Skeletal muscle satellite cell (primary cell): ENCODE measurements around the gene SNX20. TPM values are rescaled to one million over a fixed set of nuclear protein-coding genes. Genes with fewer than 3 reads are reported as not detected.

Source experiments
- H3K27me3 ChIP-seq: 2 replicates; pipeline ENCODE4 v1.7.0; 2013; ENCODE audit warnings: low read length; ENCODE audit not compliant: control insufficient read depth, insufficient read depth
- H3K36me3 ChIP-seq: 2 replicates; pipeline ENCODE4 v1.7.0; 2013; ENCODE audit warnings: mild to moderate bottlenecking, control low read depth, low read length; ENCODE audit not compliant: insufficient read depth
- H3K4me1 ChIP-seq: 2 replicates; pipeline ENCODE4 v1.7.0; 2013; ENCODE audit warnings: low read length; ENCODE audit not compliant: control insufficient read depth, insufficient read depth
- H3K4me2 ChIP-seq: 2 replicates; pipeline ENCODE4 v1.7.0; 2013; ENCODE audit warnings: mild to moderate bottlenecking, low read length
- H3K4me3 ChIP-seq: 2 replicates; pipeline ENCODE4 v1.7.0; 2013; ENCODE audit warnings: low read length
- H3K9ac ChIP-seq: 2 replicates; pipeline ENCODE4 v1.7.0; 2013; ENCODE audit warnings: mild to moderate bottlenecking, low read depth, low read length, moderate library complexity
- H3K9me3 ChIP-seq: replicated peaks from 2 replicates; pipeline ENCODE4 v1.7.0; 2013; ENCODE audit warnings: mild to moderate bottlenecking, control low read depth, low read length
- total RNA-seq: library from RNA; depleted of rRNA; stranded (reverse); fragments of >200 nt; gene quantifications from 2 replicates; pipeline ENCODE4 v1.2.3, GENCODE V29; 2012; rRNA removed

The SNX20 gene
- total RNA-seq, result not detected in 2 replicates

DNA sequence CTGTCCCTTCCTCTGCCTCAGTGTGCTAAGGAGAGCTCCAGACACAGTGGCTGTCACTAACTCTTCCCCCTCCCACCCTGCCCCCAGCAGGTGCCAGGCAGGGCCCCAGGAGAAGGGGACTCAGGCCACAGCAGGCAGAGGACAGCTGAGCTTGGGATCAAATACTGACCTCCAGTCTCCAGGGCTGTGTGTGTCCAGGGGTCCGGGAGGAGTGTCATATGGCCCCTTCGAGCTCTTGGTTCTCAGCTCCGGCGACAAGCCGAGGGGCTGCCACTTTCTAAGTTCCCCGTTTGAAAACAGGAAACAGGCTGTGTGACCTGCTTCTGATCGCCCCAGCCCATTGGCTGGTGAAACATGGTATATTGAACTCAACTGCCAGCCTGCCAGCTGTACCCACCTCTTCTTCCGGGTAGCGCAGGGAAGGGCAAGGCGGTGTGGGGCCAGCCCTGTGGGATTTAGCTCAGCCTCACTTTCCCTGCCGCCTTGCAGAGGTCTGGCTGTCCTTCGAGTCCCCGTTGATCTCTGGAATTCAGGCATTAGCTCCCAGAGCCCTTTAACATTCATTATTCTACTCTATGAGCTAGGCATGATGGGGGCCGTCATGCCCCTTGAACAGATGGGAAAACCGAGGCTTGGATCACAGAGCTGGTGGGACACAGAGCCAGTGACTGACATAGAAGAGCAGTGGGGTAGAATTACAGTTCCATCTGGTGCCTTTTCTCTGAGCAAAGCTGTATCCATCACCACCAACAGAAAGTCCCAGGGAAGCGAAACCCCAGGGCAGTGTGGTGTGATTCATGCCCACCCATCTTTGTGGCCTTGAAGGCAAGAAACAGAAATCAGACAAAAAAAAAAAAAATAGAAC, at the start of gene SNX20:
TSS of gene SNX20 (minus strand) at position 292 of the 865 bp plus-strand sequence. CDS start 3,786 bp downstream, outside the sequence.
- Histone ChIP-seq H3K27me3 (no peaks in the 10 kb centered on the region), H3K4me3 (no peak within 1 kb of the TSS), H3K4me2 (no peak within 1 kb of the TSS), H3K9me3 (no peaks in the 10 kb centered on the region), H3K4me1 (no peaks in the 10 kb centered on the region), H3K9ac (no peak within 1 kb of the TSS), H3K36me3 (no peaks in the 10 kb centered on the region)

DNA sequence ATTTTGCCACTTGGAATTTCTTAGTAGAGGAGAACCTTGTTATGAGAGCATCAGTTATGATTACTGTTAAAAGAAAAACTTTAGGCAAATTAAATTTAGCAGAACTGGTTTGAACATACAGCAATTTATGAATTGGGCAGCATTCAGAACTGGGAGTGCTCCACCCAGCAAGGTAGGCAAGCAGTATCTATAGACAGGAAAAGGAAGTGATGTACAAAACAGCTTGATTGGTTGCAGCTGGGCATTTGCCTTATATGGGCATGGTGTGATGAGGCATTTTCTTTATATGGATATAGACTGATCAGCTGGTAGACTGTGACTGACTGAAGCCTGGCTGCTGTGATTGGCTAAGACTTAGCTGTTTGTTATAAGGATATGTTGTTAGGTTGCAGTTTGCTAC, 43.2 kb upstream of the SNX20 start:
- Histone ChIP-seq H3K27me3 (no peaks in the 10 kb centered on the region), H3K9me3 (no peaks in the 10 kb centered on the region), H3K9ac (no peak overlapping the region), H3K4me2 (no peak overlapping the region), H3K4me1 (no peaks in the 10 kb centered on the region), H3K4me3 (no peak overlapping the region), H3K36me3 (no peaks in the 10 kb centered on the region)

DNA sequence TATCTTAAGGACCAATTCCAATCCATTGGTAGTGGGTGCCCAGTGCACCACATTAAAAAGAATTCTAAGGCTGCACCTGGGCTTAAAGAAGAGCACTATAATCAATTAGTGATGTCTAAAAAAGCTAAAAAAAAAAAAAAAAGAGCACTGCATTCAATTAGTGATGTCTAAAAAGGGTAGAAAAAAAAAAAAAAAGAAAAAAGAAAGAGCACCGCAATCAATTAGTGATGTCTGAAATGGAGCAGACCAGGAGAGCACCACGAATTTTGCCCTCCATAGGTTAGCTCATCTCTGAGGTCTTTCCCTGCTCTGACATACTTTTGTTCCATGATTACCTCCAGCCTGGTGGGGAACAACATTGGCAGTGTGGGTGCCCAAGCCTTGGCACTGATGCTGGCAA, 41.8 kb upstream of the SNX20 start:
- H3K9me3 ChIP-seq, result no peaks in the 10 kb centered on the region
- H3K4me2 ChIP-seq, result no peak overlapping the region
- H3K4me1 ChIP-seq, result no peaks in the 10 kb centered on the region
- H3K27me3 ChIP-seq, result no peaks in the 10 kb centered on the region
- no peaks in the 10 kb centered on the region for H3K36me3 ChIP-seq
- H3K9ac ChIP-seq, result no peak overlapping the region
- no peak overlapping the region for H3K4me3 ChIP-seq

- H3K27me3 ChIP-seq, result no peaks in the 10 kb centered on the region
- H3K4me2 ChIP-seq, result no peak overlapping the region
- H3K9ac ChIP-seq, result no peak overlapping the region
- H3K4me1 ChIP-seq, result no peaks in the 10 kb centered on the region
- H3K36me3 ChIP-seq, result no peaks in the 10 kb centered on the region
- H3K9me3 ChIP-seq, result no peaks in the 10 kb centered on the region
- no peak overlapping the region for H3K4me3 ChIP-seq
Observed at GRCh38 chr16:50722405-50722737, 41.3 kb upstream of the SNX20 start.

GRCh38 chr16:50721549-50722404, 40.7 kb upstream of the SNX20 start:
- no peaks in the 10 kb centered on the region for H3K36me3 ChIP-seq
- H3K4me2 ChIP-seq, result no peak overlapping the region
- H3K9me3 ChIP-seq, result no peaks in the 10 kb centered on the region
- H3K9ac ChIP-seq, result no peak overlapping the region
- no peak overlapping the region for H3K4me3 ChIP-seq
- H3K27me3 ChIP-seq, result no peaks in the 10 kb centered on the region
- H3K4me1 ChIP-seq, result no peaks in the 10 kb centered on the region

DNA sequence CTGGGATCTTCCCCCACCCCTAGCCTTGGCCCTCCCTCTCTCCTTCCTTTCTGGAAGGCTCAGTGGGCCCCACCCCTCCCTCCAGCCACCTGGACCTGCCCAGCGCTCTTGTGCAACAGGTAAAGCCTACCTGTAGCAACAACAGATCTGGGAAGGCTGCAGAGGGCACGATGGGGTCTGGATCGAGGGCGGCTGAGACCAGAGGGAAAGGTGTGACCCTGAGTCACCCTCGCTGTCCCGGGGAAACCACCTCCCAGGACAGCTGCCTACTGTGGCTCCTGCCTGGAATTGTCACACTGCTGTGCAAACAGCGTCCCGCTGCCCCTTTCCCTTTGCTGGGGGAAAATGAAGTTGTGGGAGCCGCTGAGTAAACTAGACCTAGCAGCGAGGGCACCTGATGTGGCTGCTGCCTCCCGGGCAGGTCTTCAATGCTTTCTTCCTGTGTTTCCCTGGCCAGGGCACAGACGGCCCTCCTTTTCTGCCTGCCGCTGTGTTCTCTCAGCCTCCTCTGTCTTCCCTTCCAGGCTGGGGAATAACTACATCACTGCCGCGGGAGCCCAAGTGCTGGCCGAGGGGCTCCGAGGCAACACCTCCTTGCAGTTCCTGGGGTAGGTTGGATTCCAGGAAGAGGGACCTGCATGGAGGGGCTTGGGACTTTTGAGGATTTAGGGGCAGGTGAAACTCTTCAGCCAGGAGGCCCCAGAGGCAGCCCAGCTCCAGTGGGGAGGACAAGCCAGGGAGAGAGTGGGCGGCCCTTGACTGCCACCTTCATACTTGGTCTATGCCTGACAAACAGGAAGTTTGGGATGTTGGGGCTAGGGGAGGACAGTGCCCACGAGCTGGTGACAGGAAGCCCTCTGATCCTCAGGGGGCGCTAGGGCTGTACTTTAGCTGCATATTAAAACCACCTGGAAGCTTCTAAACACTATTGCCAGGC, 38.6 kb upstream of the SNX20 start:
- Histone ChIP-seq H3K4me2 (no peak overlapping the region), H3K4me3 (no peak overlapping the region), H3K9me3 (no peaks in the 10 kb centered on the region), H3K9ac (no peak overlapping the region), H3K27me3 (no peaks in the 10 kb centered on the region), H3K4me1 (no peaks in the 10 kb centered on the region), H3K36me3 (no peaks in the 10 kb centered on the region)

DNA sequence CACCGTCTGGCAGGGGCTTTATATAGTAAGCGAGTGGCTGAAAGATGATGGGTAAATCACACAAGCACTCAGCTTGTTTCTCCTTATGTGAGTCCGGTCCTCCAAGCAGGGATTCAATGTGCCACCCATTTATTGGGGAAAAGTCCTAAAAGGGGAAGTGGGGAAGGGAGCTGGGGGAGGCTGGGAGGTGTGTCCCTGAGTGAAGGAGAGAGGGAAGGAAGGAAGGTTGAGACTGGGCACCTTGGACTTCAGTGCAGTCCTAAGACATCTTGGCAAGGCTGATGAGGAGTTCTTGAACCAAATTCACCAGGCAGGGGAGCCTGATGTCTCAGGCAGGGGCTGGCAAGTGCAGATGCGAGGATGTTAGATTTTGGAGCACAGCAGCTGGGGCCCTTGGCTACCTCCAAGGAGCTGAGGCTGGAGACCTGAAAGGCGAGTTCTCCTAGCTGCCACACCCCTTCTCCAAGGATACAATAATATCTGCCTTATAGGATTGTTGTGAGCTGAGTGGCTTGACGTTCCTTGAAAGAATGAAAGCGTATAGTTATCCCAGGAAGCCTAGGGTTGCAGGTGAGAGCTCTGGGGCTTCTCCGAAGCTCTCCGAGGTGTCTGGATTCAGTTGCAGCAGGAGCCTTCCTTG, 37.8 kb upstream of the SNX20 start:
- no peak overlapping the region for H3K4me2 ChIP-seq
- H3K9me3 ChIP-seq, result no peaks in the 10 kb centered on the region
- no peaks in the 10 kb centered on the region for H3K4me1 ChIP-seq
- H3K9ac ChIP-seq, result no peak overlapping the region
- H3K4me3 ChIP-seq, result no peak overlapping the region
- H3K36me3 ChIP-seq, result no peaks in the 10 kb centered on the region
- H3K27me3 ChIP-seq, result no peaks in the 10 kb centered on the region

DNA sequence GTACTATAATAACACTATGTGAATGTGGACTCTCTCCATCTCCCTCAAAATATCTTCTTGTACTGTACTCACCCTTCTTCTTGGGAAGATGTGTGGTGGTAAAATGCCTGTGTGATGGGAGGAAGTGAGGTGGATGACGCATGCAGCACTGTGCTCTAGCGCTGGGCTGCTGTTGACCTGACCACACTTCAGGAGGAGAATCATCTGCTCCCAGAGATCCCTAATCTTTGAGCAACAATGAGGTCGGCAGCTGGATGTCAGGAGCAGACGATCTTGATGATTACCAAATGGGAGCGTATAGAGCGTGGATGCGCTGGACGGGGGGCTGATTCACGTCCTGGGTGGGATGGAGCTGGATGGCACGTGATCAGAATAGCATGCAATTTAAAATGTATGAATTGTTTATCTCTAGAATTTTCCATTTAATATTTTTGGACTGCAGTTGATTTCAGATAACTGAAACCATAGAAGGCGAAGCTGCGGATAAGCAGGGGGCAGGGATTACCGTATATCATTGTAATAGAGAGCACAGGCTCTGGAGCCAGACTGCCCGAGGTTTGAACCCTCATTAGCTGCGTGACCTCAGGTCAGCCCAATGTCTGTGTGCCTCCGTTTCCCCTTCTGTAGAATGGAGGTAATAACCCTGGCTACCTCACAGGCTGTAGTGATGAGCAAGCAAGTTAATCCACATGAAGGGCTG, 37.1 kb upstream of the SNX20 start:
- Histone ChIP-seq H3K4me3 (no peak overlapping the region), H3K36me3 (no peaks in the 10 kb centered on the region), H3K9me3 (no peaks in the 10 kb centered on the region), H3K27me3 (no peaks in the 10 kb centered on the region), H3K9ac (no peak overlapping the region), H3K4me2 (no peak overlapping the region), H3K4me1 (no peaks in the 10 kb centered on the region)

DNA sequence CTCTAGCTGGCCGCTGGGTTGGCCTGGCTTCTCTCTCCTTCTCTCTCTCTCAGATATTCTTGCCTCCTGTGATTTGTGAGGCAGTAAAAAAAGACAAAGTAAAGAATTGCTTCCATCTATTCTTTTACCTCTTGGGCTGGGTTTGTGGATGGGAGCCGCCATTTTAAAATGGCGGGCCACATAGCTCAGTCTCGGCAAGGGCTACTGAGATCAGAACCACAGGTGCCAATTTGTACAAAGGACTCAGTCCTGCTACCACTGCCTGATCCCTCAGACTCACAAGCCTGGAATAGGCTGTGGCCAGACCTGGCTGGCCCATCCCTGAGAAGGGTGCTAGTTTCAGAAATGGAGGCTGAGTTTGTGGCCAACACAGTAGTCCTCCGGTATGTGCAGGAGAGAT, 36.4 kb upstream of the SNX20 start:
- H3K4me2 ChIP-seq, result no peak overlapping the region
- no peak overlapping the region for H3K4me3 ChIP-seq
- H3K27me3 ChIP-seq, result no peaks in the 10 kb centered on the region
- no peak overlapping the region for H3K9ac ChIP-seq
- H3K36me3 ChIP-seq, result no peaks in the 10 kb centered on the region
- H3K9me3 ChIP-seq, result no peaks in the 10 kb centered on the region
- H3K4me1 ChIP-seq, result no peaks in the 10 kb centered on the region

GRCh38 chr16:50717091-50717490, 36.0 kb upstream of the SNX20 start:
- no peaks in the 10 kb centered on the region for H3K36me3 ChIP-seq
- H3K27me3 ChIP-seq, result no peaks in the 10 kb centered on the region
- no peak overlapping the region for H3K9ac ChIP-seq
- H3K4me2 ChIP-seq, result no peak overlapping the region
- no peak overlapping the region for H3K4me3 ChIP-seq
- no peaks in the 10 kb centered on the region for H3K9me3 ChIP-seq
- H3K4me1 ChIP-seq, result peaks cover 3% of the 10 kb centered on the region
